ENCODE measurements around the gene ONECUT3.
"Not testable (repeated sequence)": the region's sequence is repeated elsewhere in the genome, so short reads cannot be mapped to it uniquely, and the experiment has no call there.

ONECUT3 gene

DNA sequence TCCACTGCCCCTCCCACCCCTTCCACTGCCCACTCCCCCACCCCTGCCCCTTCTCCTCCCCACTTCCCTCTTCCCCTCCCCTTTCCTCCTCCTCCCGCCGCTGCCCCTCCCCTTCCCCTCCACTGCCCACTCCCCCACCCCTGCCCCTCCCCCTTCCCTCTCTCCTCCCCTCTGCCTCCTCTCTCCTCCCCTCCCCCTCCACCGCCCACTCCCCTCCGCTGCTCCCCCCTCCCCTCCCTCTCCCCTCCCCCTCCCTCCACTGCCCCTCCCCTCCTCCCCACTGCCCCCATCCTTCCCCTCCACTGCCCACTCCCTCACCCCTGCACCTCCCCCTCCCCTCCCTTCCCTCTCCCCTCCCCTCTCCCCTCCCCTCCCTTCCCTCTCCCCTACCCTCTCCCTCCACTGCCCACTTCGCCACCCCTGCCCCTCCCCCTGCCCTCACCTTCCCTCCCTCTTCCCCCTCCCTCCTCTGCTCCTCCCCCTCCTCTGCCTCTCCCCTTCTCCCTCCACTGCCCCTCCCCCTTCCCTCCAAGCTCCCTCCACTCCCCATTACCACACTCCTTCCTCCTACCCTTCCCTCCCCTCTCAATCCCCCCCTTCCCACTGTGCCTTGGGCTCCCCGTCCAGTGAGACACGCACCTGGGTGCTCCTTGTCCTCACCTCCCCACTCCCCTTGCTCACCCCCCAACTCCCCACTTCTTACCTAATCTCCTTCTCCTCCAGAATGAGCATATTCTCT, 36.9 kb downstream of the ONECUT3 start:
- H3K4me3 ChIP-seq (ENCODE audit: low read length): no peak overlapping the region
- no peak for DNase-seq (ENCODE audit: low read depth)
- no peak for TF ChIP-seq CTCF (conservative IDR thresholded peaks at IDR 0.05; ENCODE audit: low read depth, low read length)

DNA sequence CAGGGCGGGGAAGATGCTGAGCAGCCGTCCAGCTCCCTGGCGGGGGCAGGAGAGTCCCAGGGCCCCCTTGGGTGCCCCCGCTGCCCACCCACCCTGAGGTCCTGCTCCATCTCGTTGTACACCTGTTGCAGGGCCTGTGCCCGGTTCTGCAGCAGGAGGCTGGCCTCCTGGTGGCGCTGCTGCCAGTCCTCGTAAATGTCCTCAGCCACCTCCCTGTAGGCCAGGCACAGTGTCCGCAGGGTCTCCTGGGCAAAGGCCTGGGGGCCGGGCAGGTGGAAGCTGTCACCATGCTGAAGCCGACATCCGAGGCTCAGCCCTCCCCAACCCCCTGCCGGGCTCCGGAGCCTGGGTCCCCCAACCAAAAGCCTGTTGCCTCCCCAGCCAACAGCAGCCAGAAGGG, 38.6 kb downstream of the ONECUT3 start:
- no peak for TF ChIP-seq CTCF (conservative IDR thresholded peaks at IDR 0.05; ENCODE audit: low read depth, low read length)
- H3K4me3 ChIP-seq (ENCODE audit: low read length): no peak overlapping the region
- no peak for DNase-seq (ENCODE audit: low read depth)

- no peak overlapping the region for H3K4me3 ChIP-seq (ENCODE audit: low read length)
- TF ChIP-seq CTCF (conservative IDR thresholded peaks at IDR 0.05; ENCODE audit: low read depth, low read length): no peak
- DNase-seq (ENCODE audit: low read depth): no peak
Observed at GRCh38 chr19:1794424-1795172, 41.3 kb downstream of the ONECUT3 start.

DNA sequence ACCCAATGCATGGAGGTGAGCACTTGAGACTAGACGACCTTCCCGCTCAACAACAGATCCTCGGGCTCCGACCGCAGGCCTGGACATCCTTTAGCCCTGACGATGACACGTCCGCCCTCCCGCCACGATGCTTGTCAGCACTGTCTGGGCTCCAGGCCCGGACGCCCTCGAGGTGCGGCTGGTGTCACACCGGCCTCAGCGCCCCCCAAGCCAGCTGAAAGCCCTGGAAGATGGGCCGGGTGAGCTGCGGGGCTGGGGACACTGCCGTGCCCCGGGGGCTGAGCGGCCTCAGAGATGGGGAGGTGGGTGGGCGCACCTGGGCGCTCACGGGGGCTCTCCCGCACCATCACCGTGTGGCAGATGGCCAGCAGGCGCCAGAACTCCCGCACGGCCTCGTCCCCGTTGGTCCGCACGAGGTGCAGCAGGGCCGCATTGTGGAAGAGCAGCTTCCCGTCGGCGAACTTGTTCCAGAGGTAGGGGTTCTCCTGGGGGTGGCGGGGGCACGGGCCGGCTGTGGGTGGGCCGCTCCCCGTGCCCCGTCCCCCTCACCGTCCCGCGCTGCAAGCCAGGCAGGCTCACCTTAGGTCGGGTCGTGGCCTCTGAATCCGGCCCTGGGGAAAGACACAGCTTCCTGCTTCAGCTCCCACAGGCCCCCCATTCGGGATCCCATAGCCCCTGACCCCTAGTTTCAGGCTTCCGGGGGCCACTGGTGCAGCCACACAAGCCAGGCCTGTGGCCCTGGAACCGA, 43.3 kb downstream of the ONECUT3 start:
- no peak overlapping the region for H3K4me3 ChIP-seq (ENCODE audit: low read length)
- no peak for TF ChIP-seq CTCF (conservative IDR thresholded peaks at IDR 0.05; ENCODE audit: low read depth, low read length)
- no peak for DNase-seq (ENCODE audit: low read depth)

GRCh38 chr19:1797313-1797712, 44.0 kb downstream of the ONECUT3 start:
- H3K4me3 ChIP-seq (ENCODE audit: low read length); DNase-seq (ENCODE audit: low read depth): not testable (repeated sequence)

GRCh38 chr19:1799695-1800342, 46.5 kb downstream of the ONECUT3 start:
- no peak for TF ChIP-seq CTCF (conservative IDR thresholded peaks at IDR 0.05; ENCODE audit: low read depth, low read length)
- no peak overlapping the region for H3K4me3 ChIP-seq (ENCODE audit: low read length)
- DNase-seq (ENCODE audit: low read depth): no peak

DNA sequence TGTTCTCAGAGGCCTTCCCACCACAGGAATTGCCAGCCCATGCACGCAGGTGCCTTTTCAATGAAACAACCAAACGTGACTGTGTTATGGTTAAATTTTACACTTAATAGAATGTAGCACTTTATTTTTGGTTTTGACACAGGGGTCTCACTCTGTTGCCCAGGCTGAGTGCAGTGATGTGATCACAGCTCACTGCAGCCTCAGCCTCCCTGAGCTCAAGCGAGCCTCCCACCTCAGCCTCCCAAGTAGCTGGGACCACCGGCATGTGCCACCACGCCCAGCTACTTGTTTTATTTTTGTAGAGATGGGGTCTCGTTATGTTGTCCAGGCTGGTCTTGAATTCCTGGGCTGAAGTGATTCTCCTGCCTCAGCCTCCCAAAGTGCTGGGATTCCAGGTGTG, 51.6 kb downstream of the ONECUT3 start:
- DNase-seq (ENCODE audit: low read depth): no peak
- no peak for TF ChIP-seq CTCF (conservative IDR thresholded peaks at IDR 0.05; ENCODE audit: low read depth, low read length)
- no peak overlapping the region for H3K4me3 ChIP-seq (ENCODE audit: low read length)
